MM.1S (cell line): ENCODE data around the gene CYTH3.
"Not testable (repeated sequence)": the region's sequence is repeated elsewhere in the genome, so short reads cannot be mapped to it uniquely, and the experiment has no call there.

Experiments
- EZH2 ChIP-seq: fragments of 300-600 bp; sonication (generic); optimal IDR thresholded peaks from 2 replicates; pipeline ENCODE3; 2017; ENCODE audit warnings: low read depth, mild to moderate bottlenecking, antibody characterized with exemption, low read length, mixed read lengths
- EZH2phosphoT487 ChIP-seq: fragments of 300-600 bp; sonication (generic); IDR thresholded peaks from 2 replicates; pipeline ENCODE4 v1.6.1; 2018; ENCODE audit warnings: antibody characterized with exemption, low read length
- TF ChIP-seq, protein P1 (sequence below): fragments of 300-600 bp; sonication (generic); IDR thresholded peaks from 2 replicates; pipeline ENCODE4 v1.5.1; 2016; ENCODE audit warnings: antibody characterized with exemption, low read length, mixed read lengths

GRCh38 chr7:6301446-6301845 is 29.0 kb upstream of the CYTH3 start:
- TF ChIP-seq, protein P1, sequence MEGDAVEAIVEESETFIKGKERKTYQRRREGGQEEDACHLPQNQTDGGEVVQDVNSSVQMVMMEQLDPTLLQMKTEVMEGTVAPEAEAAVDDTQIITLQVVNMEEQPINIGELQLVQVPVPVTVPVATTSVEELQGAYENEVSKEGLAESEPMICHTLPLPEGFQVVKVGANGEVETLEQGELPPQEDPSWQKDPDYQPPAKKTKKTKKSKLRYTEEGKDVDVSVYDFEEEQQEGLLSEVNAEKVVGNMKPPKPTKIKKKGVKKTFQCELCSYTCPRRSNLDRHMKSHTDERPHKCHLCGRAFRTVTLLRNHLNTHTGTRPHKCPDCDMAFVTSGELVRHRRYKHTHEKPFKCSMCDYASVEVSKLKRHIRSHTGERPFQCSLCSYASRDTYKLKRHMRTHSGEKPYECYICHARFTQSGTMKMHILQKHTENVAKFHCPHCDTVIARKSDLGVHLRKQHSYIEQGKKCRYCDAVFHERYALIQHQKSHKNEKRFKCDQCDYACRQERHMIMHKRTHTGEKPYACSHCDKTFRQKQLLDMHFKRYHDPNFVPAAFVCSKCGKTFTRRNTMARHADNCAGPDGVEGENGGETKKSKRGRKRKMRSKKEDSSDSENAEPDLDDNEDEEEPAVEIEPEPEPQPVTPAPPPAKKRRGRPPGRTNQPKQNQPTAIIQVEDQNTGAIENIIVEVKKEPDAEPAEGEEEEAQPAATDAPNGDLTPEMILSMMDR: not testable (repeated sequence)
- not testable (repeated sequence) for TF ChIP-seq EZH2phosphoT487, EZH2
